Stimulated activated memory B cell treated with anti-CD40 and anti-IgM and Interleukin-4, amounts not matched to agents 10 μg/mL and 1 μg/mL and 100 μg/mL, for 72 hours (primary cell): Measurements from ENCODE around the gene CCDC110.

Experiments used
- ATAC-seq: fragments of 150-1000 bp; cut with Tn5 transposase; 2 replicates; pipeline ENCODE4 v1.10.0; 2021
- H3K27ac Mint-ChIP-seq: one replicate; pipeline ENCODE4 v1.8.0; 2022; ENCODE audit warnings: mild to moderate bottlenecking, mixed read lengths
- H3K27me3 Mint-ChIP-seq: one replicate; pipeline ENCODE4 v1.8.0; 2022; ENCODE audit warnings: mixed read lengths
- H3K36me3 Mint-ChIP-seq: one replicate; pipeline ENCODE4 v1.8.0; 2022; ENCODE audit warnings: mixed read lengths
- H3K4me1 Mint-ChIP-seq: one replicate; pipeline ENCODE4 v1.8.0; 2022; ENCODE audit warnings: mixed read lengths
- H3K4me3 Mint-ChIP-seq: one replicate; pipeline ENCODE4 v1.8.0; 2022; ENCODE audit warnings: mild to moderate bottlenecking, moderate library complexity, mixed read lengths
- H3K9me3 Mint-ChIP-seq: one replicate; pipeline ENCODE4 v1.8.0; 2022; ENCODE audit warnings: mixed read lengths

CCDC110 gene

GRCh38 chr4:185408432-185408831, 63.1 kb downstream of the CCDC110 start:
- peaks cover 7% of the 10 kb centered on the region for H3K4me1 Mint-ChIP-seq
- no peak for ATAC-seq
- H3K4me3 Mint-ChIP-seq: no peak overlapping the region
- H3K36me3 Mint-ChIP-seq: peaks cover 27% of the 10 kb centered on the region
- H3K27ac Mint-ChIP-seq: no peak overlapping the region
- no peaks in the 10 kb centered on the region for H3K27me3 Mint-ChIP-seq
- H3K9me3 Mint-ChIP-seq: peaks cover 3% of the 10 kb centered on the region

- H3K27me3 Mint-ChIP-seq: no peaks in the 10 kb centered on the region
- H3K36me3 Mint-ChIP-seq: peaks cover 37% of the 10 kb centered on the region
- H3K9me3 Mint-ChIP-seq: peaks cover 3% of the 10 kb centered on the region
- no peak overlapping the region for H3K4me3 Mint-ChIP-seq
- ATAC-seq: peak; percentile 68
- H3K27ac Mint-ChIP-seq: peak overlapping the region; percentile 75
- H3K4me1 Mint-ChIP-seq: peaks cover 7% of the 10 kb centered on the region
Measured at GRCh38 chr4:185405296-185405999, 66.1 kb downstream of the CCDC110 start.

GRCh38 chr4:185404031-185404430, 67.5 kb downstream of the CCDC110 start:
- Mint-ChIP-seq H3K9me3 (no peaks in the 10 kb centered on the region), H3K4me3 (no peak overlapping the region), H3K27ac (no peak overlapping the region), H3K27me3 (no peaks in the 10 kb centered on the region), H3K36me3 (peaks cover 34% of the 10 kb centered on the region), H3K4me1 (peaks cover 7% of the 10 kb centered on the region)
- ATAC-seq: no peak

- H3K4me3 Mint-ChIP-seq: no peak overlapping the region
- no peaks in the 10 kb centered on the region for H3K27me3 Mint-ChIP-seq
- H3K9me3 Mint-ChIP-seq: no peaks in the 10 kb centered on the region
- peaks cover 26% of the 10 kb centered on the region for H3K4me1 Mint-ChIP-seq
- peaks cover 23% of the 10 kb centered on the region for H3K36me3 Mint-ChIP-seq
- H3K27ac Mint-ChIP-seq: no peak overlapping the region
- no peak for ATAC-seq
Measured at GRCh38 chr4:185399466-185399865, 72.1 kb downstream of the CCDC110 start.

GRCh38 chr4:185398618-185399017, 72.9 kb downstream of the CCDC110 start:
- Mint-ChIP-seq H3K4me1 (peaks cover 33% of the 10 kb centered on the region), H3K27ac (peak overlapping the region; percentile 46), H3K36me3 (peaks cover 22% of the 10 kb centered on the region), H3K27me3 (no peaks in the 10 kb centered on the region), H3K4me3 (peak overlapping the region; percentile 18), H3K9me3 (no peaks in the 10 kb centered on the region)
- no peak for ATAC-seq

- Mint-ChIP-seq H3K36me3 (peaks cover 15% of the 10 kb centered on the region), H3K27ac (peak within 1 kb of the TSS; percentile 95)
Measured at GRCh38 chr4:185396724-185397385, 74.7 kb downstream of the CCDC110 start, which contains the start of gene ANKRD37. Gene ANKRD37 (plus strand): TSS chr4:185396841. CDS start chr4:185396924, 83 bp downstream.

GRCh38 chr4:185395956-185396723, 75.4 kb downstream of the CCDC110 start:
- ATAC-seq: peak; percentile 97
- H3K4me1 Mint-ChIP-seq: peaks cover 54% of the 10 kb centered on the region
- H3K36me3 Mint-ChIP-seq: peaks cover 9% of the 10 kb centered on the region
- H3K4me3 Mint-ChIP-seq: peak overlapping the region; percentile 91
- peak overlapping the region; percentile 95 for H3K27ac Mint-ChIP-seq
- H3K27me3 Mint-ChIP-seq: no peaks in the 10 kb centered on the region
- no peaks in the 10 kb centered on the region for H3K9me3 Mint-ChIP-seq

More at GRCh38 chr4:185396724-185397385, 74.7 kb downstream of the CCDC110 start, which contains the start of gene ANKRD37:
- ATAC-seq: no peak
- no peaks in the 10 kb centered on the region for H3K27me3 Mint-ChIP-seq
- peak within 1 kb of the TSS; percentile 91 for H3K4me3 Mint-ChIP-seq
- H3K4me1 Mint-ChIP-seq: peaks cover 47% of the 10 kb centered on the region
- no peaks in the 10 kb centered on the region for H3K9me3 Mint-ChIP-seq

- Mint-ChIP-seq H3K27ac (peak within 1 kb of the TSS; percentile 95), H3K9me3 (no peaks in the 10 kb centered on the region), H3K27me3 (no peaks in the 10 kb centered on the region), H3K4me3 (peak within 1 kb of the TSS; percentile 91), H3K36me3 (peaks cover 6% of the 10 kb centered on the region), H3K4me1 (peaks cover 54% of the 10 kb centered on the region)
- ATAC-seq: no peak
Measured at GRCh38 chr4:185395238-185395955, 76.1 kb downstream of the CCDC110 start, which contains the start of gene LRP2BP. Gene LRP2BP (minus strand): TSS chr4:185395924. CDS start chr4:185378186, 17,738 bp downstream.
